Caco-2 (cell line): ENCODE results near the gene SAFB. TPM values are rescaled to one million over a fixed set of nuclear protein-coding genes. Genes with fewer than 3 reads are reported as not detected.

Experiments used
- BruUV-seq: library from RNA; stranded (reverse); fragments of 400-500 nt; replicated peaks from 2 replicates; lab custom pipeline; 2021; lab: Mats Ljungman, UMichigan
- CTCF ChIA-PET: fragments of 300-600 bp; sonication (Branson Sonifier 250); formaldehyde crosslinking; loops from one replicate; lab custom pipeline; 2022; ENCODE audit warnings: antibody characterized with exemption; lab: Charles Lee
- POLR2A ChIA-PET: fragments of 300-600 bp; sonication (Branson Sonifier 250); formaldehyde crosslinking; loops from one replicate; lab custom pipeline; 2022; ENCODE audit warnings: antibody characterized with exemption; lab: Charles Lee
- DNase-seq, 2 experiments: peaks; one replicate each; pipeline versions ENCODE4 v3.0.0 to v3.0.0-alpha.2; 2020 to 2022
- H3K27me3 ChIP-seq: replicated peaks from 2 replicates; pipeline ENCODE4 v1.6.0; 2011; ENCODE audit warnings: low read length; ENCODE audit not compliant: control insufficient read depth, insufficient read depth
- H3K36me3 ChIP-seq: 2 replicates; pipeline ENCODE4 v1.5.1; 2011; ENCODE audit warnings: low read length; ENCODE audit not compliant: control insufficient read depth, insufficient read depth
- H3K4me1 ChIP-seq: fragments of 250-450 bp; sonication (Bioruptor Pico); 2 replicates; pipeline ENCODE4 v1.5.1; 2020; ENCODE audit warnings: mild to moderate bottlenecking
- H3K4me3 ChIP-seq: 2 replicates; pipeline ENCODE4 v1.5.1; 2011; ENCODE audit warnings: low read depth, mild to moderate bottlenecking, control low read depth, low read length
- H3K9me3 ChIP-seq: fragments of 250-450 bp; sonication (Bioruptor Pico); 2 replicates; pipeline ENCODE4 v1.5.1; 2020; ENCODE audit warnings: mild to moderate bottlenecking, moderate library complexity
- H3K27ac Mint-ChIP-seq: one replicate; pipeline ENCODE4 v1.8.0; 2022; ENCODE audit warnings: mixed read lengths; ENCODE audit not compliant: unreplicated experiment
- H3K27me3 Mint-ChIP-seq: one replicate; pipeline ENCODE4 v1.8.0; 2022; ENCODE audit warnings: mixed read lengths; ENCODE audit not compliant: insufficient read depth, unreplicated experiment
- H3K36me3 Mint-ChIP-seq: one replicate; pipeline ENCODE4 v1.8.0; 2022; ENCODE audit warnings: mild to moderate bottlenecking, mixed read lengths; ENCODE audit not compliant: insufficient read depth, unreplicated experiment
- H3K4me1 Mint-ChIP-seq: one replicate; pipeline ENCODE4 v1.8.0; 2022; ENCODE audit warnings: low read depth, mixed read lengths; ENCODE audit not compliant: unreplicated experiment
- H3K4me3 Mint-ChIP-seq: one replicate; pipeline ENCODE4 v1.8.0; 2022; ENCODE audit warnings: mild to moderate bottlenecking, moderate library complexity, mixed read lengths; ENCODE audit not compliant: unreplicated experiment
- H3K9me3 Mint-ChIP-seq: one replicate; pipeline ENCODE4 v1.8.0; 2022; ENCODE audit warnings: mixed read lengths; ENCODE audit not compliant: unreplicated experiment
- intact Hi-C: fragments of 100-400 bp; cut with micrococcal nuclease; formaldehyde crosslinking; loops from one replicate; pipeline ENCODE4 v1.10.0; 2022; ENCODE audit not compliant: unreplicated experiment
- total RNA-seq: library from RNA; stranded (reverse); gene quantifications from 2 replicates; pipeline ENCODE4 v1.2.3, GENCODE V29; 2022
- TF ChIP-seq, protein P1 (sequence below), 2 experiments: fragments of 200-600 bp in 1 of 2; IDR thresholded peaks; 1 replicate in 1 of 2; 2 replicates in 1 of 2; pipeline versions ENCODE4 v1.5.1 to v1.8.0; 2011 to 2022; ENCODE audit warnings: antibody characterized with exemption in 1 of 2, control low read depth in 1 of 2, inconsistent platforms in 1 of 2, low read depth in 1 of 2, low read length in 1 of 2, mild to moderate bottlenecking in 1 of 2, moderate library complexity in 1 of 2; ENCODE audit not compliant: insufficient read depth in 1 of 2, severe bottlenecking in 1 of 2, unreplicated experiment in 1 of 2

Gene SAFB
- total RNA-seq, 1 experiment from 2014 or later = 120 TPM

- H3K27me3 Mint-ChIP-seq = no peaks in the 10 kb centered on the region
- Histone ChIP-seq H3K36me3 (no peaks in the 10 kb centered on the region; the same call in 1 of the 2 replicates), H3K4me1 (0 out of 2 replicates have a peak, but pooled peaks cover 3% of the 10 kb centered on the region), H3K4me3 (no peak overlapping the region), H3K27me3 (no peaks in the 10 kb centered on the region), H3K9me3 (no peaks in the 10 kb centered on the region)
- H3K36me3 Mint-ChIP-seq = peaks cover 60% of the 10 kb centered on the region
- H3K27ac Mint-ChIP-seq = no peak overlapping the region
- intact Hi-C loops = no loop called here
- no peaks in the 10 kb centered on the region for H3K9me3 Mint-ChIP-seq
- no peak overlapping the region for H3K4me3 Mint-ChIP-seq
- ChIA-PET CTCF (no interaction called here), POLR2A (interaction anchor here (1.1 kb wide), 1 partner anchor 9 kb away, joined by 3 read pairs; no protein-coding TSS in a partner anchor)
- no TSS peak for BruUV-seq
- DNase-seq = no peak
- TF ChIP-seq, protein P1, sequence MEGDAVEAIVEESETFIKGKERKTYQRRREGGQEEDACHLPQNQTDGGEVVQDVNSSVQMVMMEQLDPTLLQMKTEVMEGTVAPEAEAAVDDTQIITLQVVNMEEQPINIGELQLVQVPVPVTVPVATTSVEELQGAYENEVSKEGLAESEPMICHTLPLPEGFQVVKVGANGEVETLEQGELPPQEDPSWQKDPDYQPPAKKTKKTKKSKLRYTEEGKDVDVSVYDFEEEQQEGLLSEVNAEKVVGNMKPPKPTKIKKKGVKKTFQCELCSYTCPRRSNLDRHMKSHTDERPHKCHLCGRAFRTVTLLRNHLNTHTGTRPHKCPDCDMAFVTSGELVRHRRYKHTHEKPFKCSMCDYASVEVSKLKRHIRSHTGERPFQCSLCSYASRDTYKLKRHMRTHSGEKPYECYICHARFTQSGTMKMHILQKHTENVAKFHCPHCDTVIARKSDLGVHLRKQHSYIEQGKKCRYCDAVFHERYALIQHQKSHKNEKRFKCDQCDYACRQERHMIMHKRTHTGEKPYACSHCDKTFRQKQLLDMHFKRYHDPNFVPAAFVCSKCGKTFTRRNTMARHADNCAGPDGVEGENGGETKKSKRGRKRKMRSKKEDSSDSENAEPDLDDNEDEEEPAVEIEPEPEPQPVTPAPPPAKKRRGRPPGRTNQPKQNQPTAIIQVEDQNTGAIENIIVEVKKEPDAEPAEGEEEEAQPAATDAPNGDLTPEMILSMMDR (IDR thresholded peaks at IDR 0.05; ENCODE audit: insufficient read depth in 1 of 2, low read depth in 1 of 2, low read length in 1 of 2, severe bottlenecking in 1 of 2, unreplicated experiment in 1 of 2) = no peak
- H3K4me1 Mint-ChIP-seq = peaks cover 16% of the 10 kb centered on the region
Observed at GRCh38 chr19:5635427-5635826, 12.5 kb downstream of the SAFB start.

GRCh38 chr19:5637971-5638370 lies 15.1 kb downstream of the SAFB start:
- Histone ChIP-seq H3K9me3 (no peaks in the 10 kb centered on the region), H3K27me3 (no peaks in the 10 kb centered on the region), H3K4me3 (no peak overlapping the region), H3K36me3 (peaks cover 1% of the 10 kb centered on the region; the same call in 1 of the 2 replicates), H3K4me1 (no peaks in the 10 kb centered on the region)
- peaks cover 65% of the 10 kb centered on the region for H3K36me3 Mint-ChIP-seq
- TF ChIP-seq, protein P1 (IDR thresholded peaks at IDR 0.05; ENCODE audit: insufficient read depth in 1 of 2, low read depth in 1 of 2, low read length in 1 of 2, severe bottlenecking in 1 of 2, unreplicated experiment in 1 of 2) = no peak
- H3K4me1 Mint-ChIP-seq = no peaks in the 10 kb centered on the region
- POLR2A ChIA-PET = interaction anchor here (0.9 kb wide), 1 partner anchor 15 kb away, joined by 4 read pairs; the partner anchor contains the start of genes SAFB and SAFB2
- H3K27me3 Mint-ChIP-seq = no peaks in the 10 kb centered on the region
- DNase-seq = no peak
- intact Hi-C loops = no loop called here
- H3K27ac Mint-ChIP-seq = no peak overlapping the region
- no TSS peak for BruUV-seq
- no peaks in the 10 kb centered on the region for H3K9me3 Mint-ChIP-seq
- CTCF ChIA-PET = no interaction called here
- H3K4me3 Mint-ChIP-seq = no peak overlapping the region

- Histone ChIP-seq H3K27me3 (no peaks in the 10 kb centered on the region), H3K36me3 (peaks cover 1% of the 10 kb centered on the region; the same call in 1 of the 2 replicates), H3K9me3 (no peaks in the 10 kb centered on the region), H3K4me3 (no peak overlapping the region), H3K4me1 (no peaks in the 10 kb centered on the region)
- ChIA-PET POLR2A (no interaction called here), CTCF (no interaction called here)
- BruUV-seq = no TSS peak
- no peak overlapping the region for H3K4me3 Mint-ChIP-seq
- no peaks in the 10 kb centered on the region for H3K4me1 Mint-ChIP-seq
- no peak overlapping the region for H3K27ac Mint-ChIP-seq
- DNase-seq = no peak
- no peaks in the 10 kb centered on the region for H3K9me3 Mint-ChIP-seq
- no peaks in the 10 kb centered on the region for H3K27me3 Mint-ChIP-seq
- TF ChIP-seq, protein P1 (IDR thresholded peaks at IDR 0.05; ENCODE audit: insufficient read depth in 1 of 2, low read depth in 1 of 2, low read length in 1 of 2, severe bottlenecking in 1 of 2, unreplicated experiment in 1 of 2) = no peak
- intact Hi-C loops = no loop called here
- H3K36me3 Mint-ChIP-seq = peaks cover 81% of the 10 kb centered on the region
Observed at GRCh38 chr19:5641171-5641570, 18.3 kb downstream of the SAFB start.
